HG03159 (cell line): ENCODE measurements around the gene KDM6A.
"Not testable (repeated sequence)": the region's sequence is repeated elsewhere in the genome, so short reads cannot be mapped to it uniquely, and the experiment has no call there.

Experiments
- ATAC-seq: cut with Tn5 transposase; IDR thresholded peaks from one replicate; pipeline ENCODE4 v1.9.1; 2021; ENCODE audit warnings: mild to moderate bottlenecking, moderate library complexity; ENCODE audit not compliant: unreplicated experiment

Gene KDM6A

GRCh38 chrX:44954562-44954961, 81.6 kb downstream of the KDM6A start:
- no peak for ATAC-seq

GRCh38 chrX:44957848-44958247, 84.9 kb downstream of the KDM6A start:
- no peak for ATAC-seq

DNA sequence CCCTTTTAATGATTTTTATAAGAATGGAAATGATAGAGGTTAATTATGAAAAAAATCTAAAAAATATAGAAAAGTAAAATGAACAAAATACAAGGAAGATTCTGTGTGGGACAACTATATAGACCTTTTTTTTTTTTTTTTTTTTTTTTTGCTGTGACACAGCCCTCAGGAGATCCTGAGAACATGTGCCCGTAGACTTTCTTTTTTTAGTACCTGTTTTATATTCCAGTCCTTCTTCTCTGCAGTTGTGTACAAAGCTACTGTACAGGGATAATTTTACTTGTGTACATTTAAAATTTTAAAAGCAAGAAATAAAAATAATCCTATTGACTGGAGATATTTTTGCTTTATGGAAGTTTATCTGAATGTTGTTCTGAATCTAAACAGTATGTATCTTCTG, 85.5 kb downstream of the KDM6A start:
- ATAC-seq = no peak

GRCh38 chrX:44961817-44962607, 89.0 kb downstream of the KDM6A start:
- ATAC-seq = no peak

GRCh38 chrX:44962944-44963343, 90.0 kb downstream of the KDM6A start:
- no peak for ATAC-seq

DNA sequence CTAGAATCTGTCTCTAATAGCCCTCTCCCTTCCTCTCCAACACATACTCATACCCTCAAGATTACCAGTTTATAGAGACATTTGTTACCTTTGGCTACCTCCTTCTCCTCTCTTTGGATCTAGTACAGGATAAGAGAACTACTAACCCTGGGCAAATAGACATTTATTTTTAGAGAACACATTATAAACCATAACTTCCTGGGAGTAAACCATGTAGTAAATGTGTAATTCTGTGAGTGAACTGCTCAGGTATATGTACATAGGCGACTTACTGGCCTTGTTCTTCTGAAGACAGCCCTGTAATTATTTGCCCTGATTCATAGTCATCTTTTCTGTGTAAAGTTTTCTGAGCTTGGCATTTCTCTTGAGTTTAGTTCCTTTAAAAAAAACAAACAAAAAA, 94.2 kb downstream of the KDM6A start:
- no peak for ATAC-seq

DNA sequence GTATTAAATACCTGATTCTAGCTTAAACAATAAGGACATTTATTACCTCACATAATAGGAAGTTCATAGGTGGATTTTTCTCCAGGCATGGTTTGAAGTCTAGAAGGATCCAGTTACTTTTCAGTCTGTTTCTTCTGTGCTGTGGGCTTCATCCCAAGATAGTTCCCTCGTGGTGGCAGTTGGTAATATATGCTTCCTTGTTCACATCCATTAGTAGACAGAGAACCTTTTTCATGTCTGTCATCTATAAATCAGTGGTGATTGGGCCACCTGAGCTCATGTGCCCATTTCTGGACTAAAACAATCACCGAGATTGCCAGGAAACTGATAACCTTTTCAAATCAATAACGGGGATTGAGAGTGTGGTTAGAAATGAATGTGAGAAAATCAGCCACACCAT, 97.7 kb downstream of the KDM6A start:
- no peak for ATAC-seq

- no peak for ATAC-seq
Measured at GRCh38 chrX:44971674-44972073, 98.7 kb downstream of the KDM6A start.

DNA sequence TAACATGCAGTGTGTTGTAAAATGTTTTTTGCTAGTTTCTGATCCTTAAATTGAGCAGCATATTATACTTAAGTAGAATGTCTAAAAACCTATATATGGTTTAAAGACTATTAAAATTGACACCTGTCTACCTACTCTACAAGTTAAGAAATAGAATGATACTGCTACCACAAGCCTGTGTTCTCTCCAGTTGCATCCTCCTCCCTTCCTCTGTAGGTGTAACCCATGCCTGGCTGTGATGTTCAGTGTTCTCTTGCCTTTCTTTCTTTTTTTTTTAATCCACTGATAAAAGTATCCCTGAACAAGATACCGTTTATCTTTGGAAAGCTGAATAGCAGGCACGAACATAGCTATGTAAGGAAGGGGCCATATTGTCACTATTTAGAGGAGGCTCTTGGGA, 99.1 kb downstream of the KDM6A start:
- ATAC-seq = no peak

- no peak for ATAC-seq
Measured at GRCh38 chrX:44973420-44973932, 100.5 kb downstream of the KDM6A start.

- no peak for ATAC-seq
Measured at GRCh38 chrX:44974451-44974850, 101.5 kb downstream of the KDM6A start.

DNA sequence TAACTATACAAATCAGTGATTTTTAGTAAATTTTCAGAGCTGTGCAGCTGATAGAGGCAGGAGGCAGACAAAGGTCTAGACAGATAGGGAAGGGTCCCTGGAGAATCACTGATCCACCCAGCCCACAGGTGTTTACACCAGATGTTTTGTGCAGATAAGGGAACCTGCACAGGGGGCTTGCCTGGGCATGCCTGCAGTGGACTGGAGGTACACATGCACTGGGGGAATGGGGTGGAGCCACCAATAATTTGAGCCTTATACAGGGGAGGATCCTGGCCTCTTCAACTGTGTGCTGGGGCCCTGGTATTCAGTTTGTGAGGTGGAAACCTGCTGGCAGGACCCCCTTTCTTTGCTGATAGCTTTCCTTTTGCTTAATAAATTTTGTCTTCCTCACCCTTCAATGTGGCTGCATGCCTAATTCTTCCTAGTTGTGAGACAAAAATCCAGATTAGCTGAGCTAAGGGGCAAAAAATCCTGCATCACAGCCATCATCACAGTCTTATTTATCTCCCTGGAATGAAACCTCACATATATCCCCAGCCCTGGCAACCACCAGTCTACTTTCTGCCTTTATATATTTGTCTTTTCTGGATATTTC, 102.8 kb downstream of the KDM6A start:
- no peak for ATAC-seq

DNA sequence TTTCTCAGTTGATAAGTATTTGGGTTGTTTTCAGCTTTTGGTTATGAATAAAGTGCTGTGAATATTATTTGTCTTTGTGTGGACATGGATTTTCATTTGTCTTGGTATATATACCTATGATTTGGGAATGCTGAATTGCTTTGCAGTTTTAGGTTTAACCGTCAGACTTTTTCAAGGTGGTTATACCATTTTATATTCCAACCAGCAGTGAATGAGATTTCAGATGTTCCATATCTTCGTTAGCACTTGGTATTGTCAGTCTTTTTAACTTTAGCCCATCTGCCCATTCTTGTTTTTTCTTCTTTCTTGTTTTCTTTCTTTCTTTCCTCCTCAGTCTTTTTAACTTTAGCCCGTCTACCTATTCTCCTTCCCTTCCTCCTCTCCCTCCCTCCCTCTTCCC, 106.0 kb downstream of the KDM6A start:
- no peak for ATAC-seq

- no peak for ATAC-seq
Measured at GRCh38 chrX:44980403-44980802, 107.4 kb downstream of the KDM6A start.

DNA sequence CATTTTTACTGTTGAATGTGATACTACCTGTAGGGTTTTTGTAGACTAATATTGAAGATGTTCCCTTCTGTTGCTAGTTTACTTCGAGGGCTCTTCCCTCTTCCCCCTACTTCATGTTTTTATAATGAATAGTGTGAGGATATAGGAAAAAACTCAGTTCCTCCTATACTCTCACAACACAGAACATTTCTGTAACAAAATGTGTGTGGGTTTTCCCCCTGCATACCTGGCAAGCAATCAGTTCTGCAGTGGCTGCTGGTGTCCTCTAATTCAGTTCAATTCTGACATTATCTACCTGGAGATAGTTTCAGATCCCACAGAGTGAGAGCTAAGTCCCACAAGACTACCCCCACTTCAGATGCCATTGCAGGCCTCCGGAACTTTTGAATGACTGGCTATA, 107.9 kb downstream of the KDM6A start:
- no peak for ATAC-seq

DNA sequence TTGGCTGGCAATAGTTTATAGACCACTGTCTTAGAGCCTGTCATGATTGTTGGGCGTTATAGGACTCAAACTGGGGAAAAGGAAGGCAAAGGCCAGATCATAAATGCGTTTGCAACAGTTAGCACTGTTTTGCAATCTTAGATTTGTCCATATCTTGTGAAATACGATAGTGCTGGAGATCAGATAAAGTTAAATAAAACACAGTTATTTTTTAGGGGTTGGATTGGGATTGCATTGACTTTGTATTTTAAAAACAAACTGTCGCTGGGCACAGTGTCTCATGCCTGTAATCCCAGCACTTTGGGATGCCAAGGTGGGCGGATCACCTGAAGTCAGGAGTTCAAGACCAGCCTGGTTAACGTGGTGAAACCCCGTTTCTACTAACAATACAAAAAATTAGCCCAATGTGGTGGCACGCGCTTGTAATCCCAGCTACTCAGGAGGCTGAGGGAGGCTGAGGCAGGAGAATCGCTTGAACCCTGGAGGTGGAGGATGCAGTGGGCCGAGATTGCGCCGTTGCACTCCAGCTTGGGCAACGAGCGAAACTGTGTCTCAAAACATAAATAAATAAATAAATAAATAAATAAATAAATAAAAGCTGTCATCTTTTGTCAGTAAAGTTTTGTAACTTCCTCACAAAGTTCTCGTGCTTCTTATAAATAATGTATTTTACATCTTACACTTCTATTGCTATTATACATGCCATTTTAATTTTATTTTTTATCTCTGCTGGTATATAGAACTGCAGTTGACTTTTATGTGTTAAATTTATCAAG, 117.2 kb downstream of the KDM6A start:
- no peak for ATAC-seq

DNA sequence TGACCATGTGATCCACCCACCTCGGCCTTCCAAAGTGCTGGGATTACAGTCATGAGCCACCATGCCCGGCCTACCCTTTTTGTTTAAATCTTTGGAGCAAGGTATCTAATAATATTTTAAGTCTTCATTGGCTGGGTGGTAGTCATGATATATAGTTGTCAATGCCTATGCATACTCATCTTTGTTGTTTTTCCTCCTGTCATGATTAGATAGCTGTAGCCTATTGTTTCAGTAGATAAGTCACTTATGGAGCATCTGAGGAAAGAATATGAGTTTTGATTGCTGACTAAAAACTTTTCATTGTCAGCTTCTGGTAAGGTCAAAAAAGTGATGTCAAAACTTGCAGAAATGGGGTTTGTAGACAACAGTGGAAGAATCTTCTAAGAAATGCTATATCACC, 119.8 kb downstream of the KDM6A start:
- ATAC-seq = no peak

DNA sequence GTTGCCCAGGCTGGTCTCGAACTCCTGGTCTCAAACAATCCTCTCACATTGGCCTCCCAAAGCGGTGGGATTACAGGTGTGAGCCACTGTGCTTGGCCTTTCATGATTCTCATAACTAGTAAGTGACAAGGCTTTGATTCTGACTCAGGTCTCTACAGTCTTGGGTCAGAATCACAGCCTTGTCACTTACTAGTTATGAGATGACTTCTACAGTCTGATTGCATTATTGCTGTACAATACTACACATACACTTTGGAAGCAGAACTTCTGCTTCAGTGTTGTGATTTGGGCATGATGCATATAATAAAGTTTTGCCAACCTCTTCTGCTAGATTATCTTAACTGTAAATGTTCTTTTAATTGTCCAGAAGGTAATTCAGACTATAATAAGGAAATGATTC, 123.3 kb downstream of the KDM6A start:
- no peak for ATAC-seq

DNA sequence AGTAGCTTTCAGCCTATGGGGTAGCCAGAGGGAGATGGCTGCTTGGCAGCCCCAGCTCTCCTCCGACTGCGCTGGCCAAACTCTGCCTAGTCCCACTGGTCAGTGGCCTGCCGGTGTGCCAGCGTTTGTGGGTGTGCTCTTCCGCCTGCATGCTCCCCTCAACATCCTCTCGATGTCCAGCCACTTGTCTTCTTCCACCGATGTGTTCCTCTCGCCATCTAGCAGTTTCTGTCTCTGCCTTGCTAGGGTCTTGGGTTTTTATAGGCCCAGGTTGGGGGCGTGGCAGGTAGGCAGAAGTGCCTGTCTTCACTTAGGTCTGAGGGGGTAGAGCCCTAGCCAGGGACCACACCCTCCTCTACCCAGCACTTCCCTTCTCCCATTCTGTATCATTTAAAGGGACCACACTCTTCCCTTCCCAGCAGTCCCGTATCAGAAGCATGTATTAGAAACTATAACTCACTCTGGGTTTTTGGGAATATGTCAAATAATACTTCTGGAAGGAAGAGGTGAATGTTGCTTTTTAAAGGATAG, 124.4 kb downstream of the KDM6A start:
- ATAC-seq = no peak

GRCh38 chrX:44997888-44998287, 124.9 kb downstream of the KDM6A start:
- ATAC-seq = no peak

- not testable (repeated sequence) for ATAC-seq
Measured at GRCh38 chrX:44999237-44999636, 126.2 kb downstream of the KDM6A start.
